Urothelium cell line (cell line): ENCODE data around the gene SMC2.

Experiments
- DNase-seq: peaks from one replicate; pipeline ENCODE4 v3.0.0; 2011; ENCODE audit warnings: low spot score, mixed read lengths
- FAIRE-seq: peaks from 2 replicates; lab custom pipeline; 2011; peaks lifted over from hg19 to GRCh38; lab: Jason Lieb, UNC

Gene SMC2

GRCh38 chr9:104099630-104100029, 5.5 kb downstream of the SMC2 start:
- DNase-seq, result no peak
- FAIRE-seq, result no peak

- DNase-seq, result no peak
- no peak for FAIRE-seq
These were observed 10.3 kb downstream of the SMC2 start for GRCh38 chr9:104104360-104104759.

DNA sequence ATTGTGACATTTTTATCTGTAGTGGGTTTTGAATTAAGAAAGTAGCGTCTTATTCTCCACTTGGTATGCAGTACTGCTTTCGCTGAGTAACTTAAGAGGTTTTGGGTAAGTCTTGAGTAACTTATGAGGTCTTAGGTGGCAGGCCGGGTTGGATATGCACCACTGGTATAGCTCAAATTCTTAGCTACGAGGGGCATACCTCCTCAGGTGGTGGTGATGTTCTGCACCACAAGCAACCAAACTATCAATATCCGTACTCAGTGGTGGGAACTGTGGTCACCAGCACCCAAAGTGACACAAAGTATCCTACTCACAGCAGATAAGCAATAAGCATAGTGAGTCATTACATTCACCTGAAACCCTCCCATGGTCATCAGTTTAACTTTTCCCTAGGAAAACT, 13.7 kb downstream of the SMC2 start:
- FAIRE-seq (no peak), DNase-seq (no peak)

- DNase-seq (no peak), FAIRE-seq (no peak)
These were observed 14.2 kb downstream of the SMC2 start for GRCh38 chr9:104108315-104108714.

DNA sequence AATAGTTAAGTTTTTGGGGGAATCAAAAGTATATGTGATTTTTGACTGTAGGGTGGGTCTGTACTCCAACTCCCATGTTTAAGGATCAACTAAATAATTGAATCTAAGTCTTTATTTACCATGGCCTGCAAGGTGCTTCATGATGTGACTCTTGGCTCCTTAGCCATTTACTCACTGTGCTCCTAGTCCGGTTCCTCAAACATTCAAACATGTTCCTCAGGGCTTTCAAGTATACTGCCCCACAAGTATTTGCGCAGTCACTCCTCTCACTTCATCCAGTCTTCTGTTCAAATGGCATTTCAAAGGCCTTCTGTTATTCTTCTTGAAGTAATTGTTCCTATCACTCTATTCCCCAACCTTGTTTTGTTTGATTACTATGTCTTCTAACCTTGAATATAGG, 16.4 kb downstream of the SMC2 start:
- DNase-seq (no peak), FAIRE-seq (no peak)

GRCh38 chr9:104118916-104119315, 24.8 kb downstream of the SMC2 start:
- no peak for FAIRE-seq
- no peak for DNase-seq

DNA sequence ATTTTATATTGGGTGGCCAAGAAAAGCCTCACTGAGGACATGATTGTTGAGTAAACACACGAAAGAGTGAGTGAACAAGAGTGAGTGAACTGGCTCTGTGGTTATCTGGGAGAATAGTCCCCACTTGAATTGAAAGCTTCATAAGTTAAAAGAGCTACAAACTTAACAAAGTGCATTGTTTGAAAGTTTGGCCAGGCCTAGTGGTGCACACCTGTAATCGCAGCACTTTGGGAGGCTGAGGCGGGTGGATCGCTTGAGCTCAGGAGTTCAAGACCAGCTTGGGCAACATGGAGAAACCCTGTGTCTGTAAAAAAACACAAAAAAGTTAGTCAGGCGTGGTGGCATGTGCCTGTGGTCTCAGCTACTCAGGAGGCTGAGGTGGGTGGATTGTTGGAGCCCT, 26.9 kb downstream of the SMC2 start:
- DNase-seq (no peak), FAIRE-seq (no peak)

DNA sequence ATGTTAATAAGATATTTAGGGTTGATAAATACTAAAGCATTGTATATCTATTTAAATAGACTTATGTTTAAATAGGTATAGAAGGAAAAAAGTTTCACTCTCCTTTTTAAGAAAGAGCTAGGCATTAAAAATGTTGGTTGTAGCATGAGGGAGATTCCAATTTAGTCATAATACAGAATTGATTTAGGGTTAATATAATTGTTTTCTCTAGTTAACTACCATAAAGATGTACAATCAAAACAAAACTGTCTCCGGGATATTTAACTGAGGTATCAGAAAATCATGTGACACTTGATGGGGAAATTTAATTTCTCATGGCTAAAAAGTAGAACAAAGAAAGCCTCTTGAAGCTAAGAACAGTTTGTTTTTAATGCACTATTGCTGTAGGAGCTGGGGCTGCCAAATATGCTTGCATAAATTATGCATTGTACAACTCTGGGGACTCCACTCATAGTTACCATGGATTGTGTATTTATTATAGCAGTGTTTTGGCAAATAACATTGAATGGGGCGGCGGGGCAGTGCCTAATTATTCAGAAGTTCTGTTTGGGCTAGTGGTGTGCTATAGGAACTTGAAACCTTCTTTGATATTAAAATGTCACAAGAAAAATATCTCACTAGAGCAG, 44.2 kb downstream of the SMC2 start:
- no peak for FAIRE-seq
- no peak for DNase-seq

DNA sequence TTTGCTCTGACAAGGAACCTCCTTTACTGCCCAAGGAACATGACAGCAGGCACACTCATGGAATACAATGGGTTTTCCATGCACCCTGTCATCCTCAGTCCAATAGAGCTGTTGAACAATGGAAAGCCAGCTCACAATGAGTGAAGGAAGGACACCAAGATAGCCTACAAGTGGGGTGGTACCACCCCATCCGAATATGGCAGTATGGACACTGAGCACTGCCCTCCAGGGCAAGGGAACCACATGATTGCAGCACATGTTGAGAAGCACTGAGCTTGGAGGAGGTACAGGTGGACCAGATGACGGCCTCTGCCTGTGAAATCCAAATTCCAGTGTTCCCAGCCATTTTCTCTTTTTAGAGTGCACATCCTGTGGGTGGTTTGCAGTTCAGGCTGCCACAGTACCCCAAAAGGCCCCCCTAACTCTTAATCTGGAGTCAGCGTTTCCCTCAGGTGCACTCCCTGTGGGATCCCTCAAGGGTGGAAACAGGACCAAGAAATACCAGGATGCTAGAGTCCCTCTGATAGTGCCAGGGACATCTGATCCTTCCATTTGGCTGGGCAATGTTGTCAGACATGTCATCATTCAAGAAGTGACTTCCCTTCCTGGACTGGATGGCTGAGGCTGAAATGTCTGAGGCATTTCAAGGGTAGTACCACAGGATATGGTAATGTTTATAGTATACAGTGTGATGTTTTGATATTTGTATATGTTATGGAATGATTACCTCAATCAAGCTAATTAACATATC, 48.9 kb downstream of the SMC2 start:
- no peak for FAIRE-seq
- DNase-seq, result no peak

DNA sequence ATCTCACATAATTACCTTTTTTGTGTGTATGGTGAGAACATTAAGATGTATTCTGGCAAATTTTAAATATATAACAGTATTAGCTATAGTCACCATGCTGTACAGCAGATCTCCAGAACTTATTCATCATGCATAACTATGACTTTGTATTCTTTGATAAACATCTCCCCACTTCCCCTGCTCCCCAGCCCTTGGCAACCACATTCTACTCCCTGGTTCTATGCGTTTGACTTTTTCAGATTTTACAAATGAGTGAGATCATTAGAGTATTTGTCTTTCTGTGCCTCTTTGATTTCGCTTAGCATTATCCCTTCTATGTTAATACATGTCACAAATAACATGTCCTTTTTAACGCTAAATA, 49.4 kb downstream of the SMC2 start:
- DNase-seq, result no peak
- no peak for FAIRE-seq

GRCh38 chr9:104144336-104144735, 50.2 kb downstream of the SMC2 start:
- FAIRE-seq, result no peak
- no peak for DNase-seq

GRCh38 chr9:104173067-104173466, 79.0 kb downstream of the SMC2 start:
- DNase-seq (no peak), FAIRE-seq (no peak)

DNA sequence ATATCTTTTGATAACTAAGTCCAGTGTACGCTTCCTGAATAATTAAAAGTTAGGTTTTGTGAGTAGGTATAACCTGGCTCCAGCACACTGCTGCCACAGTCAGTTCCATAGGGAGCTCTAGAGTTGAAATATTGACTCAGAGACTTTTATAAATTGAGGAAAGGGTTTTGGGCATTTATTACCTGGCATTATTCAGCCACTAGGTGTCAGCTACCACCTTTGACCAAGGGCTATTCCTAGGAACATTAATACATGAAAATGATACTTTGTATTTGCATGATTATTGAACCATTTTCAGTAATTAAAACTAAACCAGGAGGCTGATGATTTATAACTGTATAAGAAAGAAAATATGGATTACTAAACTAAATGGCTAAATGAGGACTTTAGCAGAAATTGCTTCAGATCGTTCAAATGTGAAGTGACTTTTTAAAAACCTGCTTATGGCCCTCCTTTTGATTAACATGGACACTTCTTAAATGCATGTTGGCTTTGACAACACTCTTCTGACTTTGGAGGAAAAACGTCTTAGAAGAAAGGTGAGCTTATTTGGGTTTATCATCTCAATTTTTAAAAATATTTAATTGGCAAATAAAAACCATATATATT, 83.0 kb downstream of the SMC2 start:
- FAIRE-seq, result no peak
- peak; percentile 10 for DNase-seq

DNA sequence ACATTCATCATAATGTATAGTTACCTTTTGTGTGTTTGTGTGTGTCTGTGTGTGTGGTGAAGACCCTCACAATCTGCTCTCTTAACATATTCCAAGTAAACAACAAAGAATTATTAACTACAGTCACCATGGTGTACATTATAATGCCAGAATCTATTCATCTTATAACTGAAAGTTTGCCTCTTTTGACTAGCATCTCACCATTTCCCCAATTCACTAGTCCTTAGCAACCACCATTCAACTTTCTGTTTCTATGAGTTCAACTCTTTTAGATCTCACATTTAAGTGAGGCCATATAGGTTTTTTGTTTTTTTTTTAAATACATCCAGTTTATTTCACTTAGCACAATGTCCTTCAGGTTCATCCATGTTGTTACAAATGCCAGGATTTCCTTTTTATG, 83.6 kb downstream of the SMC2 start:
- no peak for FAIRE-seq
- DNase-seq, result no peak
